Measurements from ENCODE around the gene DNMT3A. TPM values are rescaled to one million over a fixed set of nuclear protein-coding genes. Genes with fewer than 3 reads are reported as not detected.

The DNMT3A gene
- total and polyA plus RNA-seq, 12 donors = 10.6 to 53.4 (median 25.0) TPM

- peak overlapping the region in 2 of 4 donors; percentile 17 to 66 for H3K4me3 ChIP-seq
- no peak for TF ChIP-seq POLR2A (IDR thresholded peaks at IDR 0.05)
- no peak for TF ChIP-seq CTCF (IDR thresholded peaks at IDR 0.05)
- H3K36me3 ChIP-seq (replicated peaks in 1 of 2) = no peaks in the 10 kb centered on the region
- 0 to 1% methylated on average over 71 to 94 of the region's 104 CpGs; no CpG with 5 or more reads in 2 of the 4 donors for WGBS, 4 donors
- peak in 2 of 7 donors; percentile 31 to 62 for DNase-seq
- H3K27me3 ChIP-seq = no peaks in the 10 kb centered on the region
- H3K9me3 ChIP-seq (replicated peaks in 1 of 3) = no peaks in the 10 kb centered on the region
- intact Hi-C loops (cut with DNase I) = loop anchor here (5.0 kb wide), 1 partner anchor 36 kb away; no protein-coding TSS in a partner anchor
- peaks cover 24 to 44% of the 10 kb centered on the region in 2 donors for H3K4me1 ChIP-seq (replicated peaks in 1 of 2)
- peak overlapping the region in 3 of 5 donors; percentile 76 to 92 (median 81) for H3K27ac ChIP-seq
Observed at GRCh38 chr2:25341011-25341727, 556 bp downstream of the DNMT3A start.

- intact Hi-C loops (cut with DNase I) = loop anchor here (5.0 kb wide), 1 partner anchor 37 kb away; no protein-coding TSS in a partner anchor
Observed at GRCh38 chr2:25340181-25340921, 1.4 kb downstream of the DNMT3A start.

GRCh38 chr2:25339791-25340180 lies 1.9 kb downstream of the DNMT3A start:
- H3K36me3 ChIP-seq (replicated peaks in 1 of 2) = no peaks in the 10 kb centered on the region
- peak overlapping the region; percentile 53 to 92 (median 76) for H3K27ac ChIP-seq
- no peaks in the 10 kb centered on the region for H3K9me3 ChIP-seq (replicated peaks in 1 of 3)
- peak; percentile 69 to 89 (median 79) for DNase-seq
- H3K4me3 ChIP-seq = peak overlapping the region in 2 of 4 donors; percentile 17 to 66
- TF ChIP-seq POLR2A (IDR thresholded peaks at IDR 0.05) = peak in 1 of 2 donors; percentile 67
- peak in 5 of 6 experiments; percentile 6 to 40 (median 22) for TF ChIP-seq CTCF (IDR thresholded peaks at IDR 0.05)
- intact Hi-C loops (cut with DNase I) = loop anchor here (5.0 kb wide), 1 partner anchor 38 kb away; no protein-coding TSS in a partner anchor
- H3K4me1 ChIP-seq (replicated peaks in 1 of 2) = peaks cover 29 to 58% of the 10 kb centered on the region in 2 donors
- H3K27me3 ChIP-seq = no peaks in the 10 kb centered on the region
- WGBS, 4 donors = 18 to 42% (median 32%) methylated on average over 2 to 18 of the region's 18 CpGs

More at GRCh38 chr2:25340181-25340921, 1.4 kb downstream of the DNMT3A start:
- no peaks in the 10 kb centered on the region for H3K27me3 ChIP-seq
- peaks cover 29 to 52% of the 10 kb centered on the region in 2 donors for H3K4me1 ChIP-seq (replicated peaks in 1 of 2)
- peak overlapping the region in 3 of 4 donors; percentile 17 to 66 (median 62) for H3K4me3 ChIP-seq
- H3K9me3 ChIP-seq (replicated peaks in 1 of 3) = no peaks in the 10 kb centered on the region
- H3K27ac ChIP-seq = peak overlapping the region; percentile 53 to 92 (median 76)
- WGBS, 4 donors = 1 to 4% (median 4%) methylated on average over 20 to 73 of the region's 73 CpGs
- no peak for TF ChIP-seq CTCF (IDR thresholded peaks at IDR 0.05)
- TF ChIP-seq POLR2A (IDR thresholded peaks at IDR 0.05) = no peak
- no peaks in the 10 kb centered on the region for H3K36me3 ChIP-seq (replicated peaks in 1 of 2)
- DNase-seq = peak in 6 of 7 donors; percentile 51 to 65 (median 56)

- Histone ChIP-seq H3K36me3 (replicated peaks in 1 of 2) (no peaks in the 10 kb centered on the region), H3K4me3 (peak overlapping the region in 1 of 4 donors; percentile 66)
- DNase-seq = peak in 2 of 7 donors; percentile 31 to 49
Observed at GRCh38 chr2:25339211-25339674, 2.5 kb downstream of the DNMT3A start.

More at GRCh38 chr2:25339211-25339674, 2.5 kb downstream of the DNMT3A start:
- Histone ChIP-seq H3K27me3 (no peaks in the 10 kb centered on the region), H3K27ac (peak overlapping the region; percentile 3 to 92 (median 76)), H3K9me3 (replicated peaks in 1 of 3) (no peaks in the 10 kb centered on the region), H3K4me1 (replicated peaks in 1 of 2) (peaks cover 29 to 63% of the 10 kb centered on the region in 2 donors)
- intact Hi-C loops (cut with DNase I) = no loop called here
- no peak for TF ChIP-seq CTCF (IDR thresholded peaks at IDR 0.05)
- TF ChIP-seq POLR2A (IDR thresholded peaks at IDR 0.05) = no peak
- 34 to 49% (median 41%) methylated on average over 3 to 8 of the region's 8 CpGs for WGBS, 4 donors
